K562 (cell line): ENCODE data around the gene SERTAD4. TPM values are rescaled to one million over a fixed set of nuclear protein-coding genes. Genes with fewer than 3 reads are reported as not detected.
"Not testable (repeated sequence)": the region's sequence is repeated elsewhere in the genome, so short reads cannot be mapped to it uniquely, and the experiment has no call there.

Experiments used
- ATAC-seq: fragments of 200-7000 bp; cut with Tn5 transposase; 3 replicates; pipeline ENCODE4 v1.9.1; 2020; ENCODE audit warnings: moderate library complexity
- BruUV-seq: library from RNA; stranded (reverse); fragments of 400-500 nt; replicated peaks from 2 replicates; lab custom pipeline; 2021; lab: Mats Ljungman, UMichigan
- CTCF ChIA-PET: fragments of 300-600 bp; formaldehyde crosslinking; extraction: SDS; loops from one replicate; lab custom pipeline; 2021; ENCODE audit warnings: low intra/inter-chr PET ratio; lab: Yijun Ruan, JAX
- POLR2A ChIA-PET: fragments of 300-600, 350-650 bp; sonication (Branson Sonifier 250); formaldehyde crosslinking; extraction: SDS; loops from one replicate; lab custom pipeline; 2021; ENCODE audit warnings: antibody characterized with exemption, inconsistent platforms; lab: Yijun Ruan, JAX
- DNase-seq, 4 experiments: peaks; one replicate each; pipeline versions ENCODE4 v3.0.0 to v3.0.0-alpha.2; 2011 to 2018; ENCODE audit warnings: low spot score in 3 of 4, mixed read lengths in 3 of 4; ENCODE audit errors: extremely low read depth in 1 of 4
- FAIRE-seq: peaks from 2 replicates; lab custom pipeline; 2011; peaks lifted over from hg19 to GRCh38; lab: Jason Lieb, UNC
- H2AFZ ChIP-seq: 2 replicates; pipeline ENCODE4 v1.6.0; 2011; ENCODE audit warnings: low read depth, low read length, control low read depth, inconsistent platforms
- H3K27ac ChIP-seq: fragments of 200-600 bp; 3 replicates; pipeline ENCODE4 v1.8.0; 2011; ENCODE audit warnings: low read depth, mild to moderate bottlenecking, control low read depth, inconsistent platforms, low read length, moderate library complexity, mixed read lengths; ENCODE audit errors: extremely low read depth
- H3K27me3 ChIP-seq, 2 experiments: fragments of 300-600 bp in 1 of 2; 2 replicates in 1 of 2; 3 replicates in 1 of 2; pipeline versions ENCODE4 v1.6.0 to v1.8.0; 2011; ENCODE audit warnings: inconsistent platforms in 2 of 2, low read length in 2 of 2, mild to moderate bottlenecking in 1 of 2, mixed read lengths in 1 of 2, moderate library complexity in 1 of 2; ENCODE audit not compliant: control insufficient read depth in 2 of 2, insufficient read depth in 2 of 2
- H3K36me3 ChIP-seq: fragments of 300-600 bp; 3 replicates; pipeline ENCODE4 v1.8.0; 2011; ENCODE audit warnings: mild to moderate bottlenecking, low read length, inconsistent platforms; ENCODE audit not compliant: control insufficient read depth, insufficient read depth
- H3K4me1 ChIP-seq, 2 experiments: fragments of 200-600 bp in 1 of 2; replicated peaks in 1 of 2; 2 replicates in 1 of 2; 3 replicates in 1 of 2; pipeline versions ENCODE4 v1.5.1 to v1.8.0; 2011; ENCODE audit warnings: inconsistent platforms in 2 of 2, low read length in 2 of 2, mild to moderate bottlenecking in 1 of 2, mixed read lengths in 1 of 2, moderate library complexity in 1 of 2; ENCODE audit not compliant: control insufficient read depth in 2 of 2, insufficient read depth in 2 of 2
- H3K4me2 ChIP-seq: 2 replicates; pipeline ENCODE4 v1.6.1; 2011; ENCODE audit warnings: low read length, control low read depth, inconsistent platforms, mixed read lengths; ENCODE audit not compliant: insufficient read depth
- H3K4me3 ChIP-seq: fragments of 200-600 bp; sonication (generic), shearing (Covaris generic); 2 replicates; pipeline ENCODE4 v1.5.1; 2016; ENCODE audit warnings: control low read depth, inconsistent platforms
- H3K79me2 ChIP-seq: fragments of 200-600 bp; 3 replicates; pipeline ENCODE4 v1.8.0; 2011; ENCODE audit warnings: low read length, inconsistent platforms; ENCODE audit not compliant: control insufficient read depth, insufficient read depth
- H3K9ac ChIP-seq, 2 experiments: 2 replicates each; pipeline versions ENCODE4 v1.6.0 to v1.6.1; 2011; ENCODE audit warnings: low read depth in 2 of 2, low read length in 2 of 2, control low read depth in 1 of 2, inconsistent platforms in 1 of 2, mild to moderate bottlenecking in 1 of 2, mixed read lengths in 1 of 2; ENCODE audit not compliant: insufficient read depth in 1 of 2
- H3K9me1 ChIP-seq: one replicate; pipeline ENCODE4 v1.6.0; 2011; ENCODE audit warnings: inconsistent platforms, mild to moderate bottlenecking, low read length, moderate library complexity; ENCODE audit not compliant: control insufficient read depth, insufficient read depth
- H3K9me3 ChIP-seq: replicated peaks from 2 replicates; pipeline ENCODE4 v1.5.1; 2011; ENCODE audit warnings: low read depth, low read length, inconsistent platforms; ENCODE audit not compliant: control insufficient read depth, insufficient read depth
- H4K20me1 ChIP-seq: replicated peaks from 2 replicates; pipeline ENCODE4 v1.6.1; 2011; ENCODE audit warnings: low read length, inconsistent platforms, mixed read lengths; ENCODE audit not compliant: control insufficient read depth, insufficient read depth
- ZNF589 ChIP-seq: fragments of 200-800 bp; sonication (Bioruptor generic); IDR thresholded peaks from 2 replicates; pipeline ENCODE4 v1.6.1; 2016; ENCODE audit warnings: low read depth, missing genetic modification characterization, missing compliant biosample characterization
- WGBS: fragments of 100-300 bp; shearing (Covaris generic); methylation state at CpG from one replicate; pipeline ENCODE4 v1.1.6; 2016; ENCODE audit warnings: low coverage, mixed read lengths; ENCODE audit not compliant: insufficient coverage; ENCODE audit errors: missing lambda C conversion rate; 5-methylcytosine and 5-hydroxymethylcytosine counted together
- in situ Hi-C: fragments of 300-500 bp; cut with MboI; formaldehyde crosslinking; loops from 4 replicates; pipeline ENCODE4 v1.15.0; 2018; ENCODE audit warnings: inconsistent platforms, mixed read lengths
- intact Hi-C: fragments of 100-400 bp; cut with micrococcal nuclease; formaldehyde crosslinking; loops from 2 replicates; pipeline ENCODE4 v1.14.2; 2022
- polyA plus RNA-seq, 8 experiments: library from polyadenylated mRNA; depleted of rRNA in 4 of 8; stranded (reverse) in 5 of 8; unstranded in 3 of 8; fragments of >200 nt; fragmentation: Nextera tagmentation in 2 of 8; fragmentation: Illumina TruSeq in 1 of 8; extraction: Ambion mirVana in 2 of 8; extraction: Trizol in 1 of 8; gene quantifications; 2 replicates each; pipeline versions ENCODE4 v1.2.1 to v1.2.3, GENCODE V29; 2011 to 2014; ENCODE audit warnings: inconsistent platforms in 1 of 8, missing spikeins in 1 of 8
- total RNA-seq, 7 experiments: library from RNA; depleted of rRNA in 6 of 7; stranded (reverse); fragments of >200 nt in 6 of 7; fragmentation: Illumina TruSeq in 2 of 7; extraction: Trizol in 2 of 7; gene quantifications; 2 replicates each; pipeline versions ENCODE4 v1.2.1 to v1.2.3, GENCODE V29; 2011 to 2021; ENCODE audit warnings: low replicate concordance in 1 of 7
- TF ChIP-seq, protein P1 (sequence below): fragments of 450-650 bp; conservative IDR thresholded peaks from 2 replicates; pipeline ENCODE4 v1.6.1; 2016; ENCODE audit warnings: missing genetic modification characterization, low read depth, mild to moderate bottlenecking, missing compliant biosample characterization, moderate library complexity
- TF ChIP-seq, protein P2 (sequence below), 2 experiments: fragments of 450-650 bp in 1 of 2; sonication (generic) in 1 of 2; formaldehyde crosslinking in 1 of 2; IDR thresholded peaks; 2 replicates each; pipeline versions ENCODE4 v1.7.1 to v1.9.0; 2016 to 2022; ENCODE audit warnings: inconsistent platforms in 1 of 2, mild to moderate bottlenecking in 1 of 2, missing genetic modification reagents in 1 of 2

Gene SERTAD4
- total and polyA plus RNA-seq, 9 of the 15 experiments (the other 6 are each of a cell fraction or from before 2014, with no cell fraction given), result not detected

GRCh38 chr1:210187849-210188606, 44.6 kb upstream of the SERTAD4 start:
- H3K79me2 ChIP-seq, H3K9me3 ChIP-seq, POLR2A ChIA-PET, ATAC-seq, H3K27ac ChIP-seq, H3K4me2 ChIP-seq, H3K4me1 ChIP-seq, FAIRE-seq, intact Hi-C loops, CTCF ChIA-PET, BruUV-seq, H3K36me3 ChIP-seq, H2AFZ ChIP-seq, H3K4me3 ChIP-seq, in situ Hi-C loops, H3K9me1 ChIP-seq, H4K20me1 ChIP-seq, DNase-seq, H3K9ac ChIP-seq, H3K27me3 ChIP-seq: not testable (repeated sequence)
- WGBS, result 0% methylated on average over 17 of the region's 18 CpGs

DNA sequence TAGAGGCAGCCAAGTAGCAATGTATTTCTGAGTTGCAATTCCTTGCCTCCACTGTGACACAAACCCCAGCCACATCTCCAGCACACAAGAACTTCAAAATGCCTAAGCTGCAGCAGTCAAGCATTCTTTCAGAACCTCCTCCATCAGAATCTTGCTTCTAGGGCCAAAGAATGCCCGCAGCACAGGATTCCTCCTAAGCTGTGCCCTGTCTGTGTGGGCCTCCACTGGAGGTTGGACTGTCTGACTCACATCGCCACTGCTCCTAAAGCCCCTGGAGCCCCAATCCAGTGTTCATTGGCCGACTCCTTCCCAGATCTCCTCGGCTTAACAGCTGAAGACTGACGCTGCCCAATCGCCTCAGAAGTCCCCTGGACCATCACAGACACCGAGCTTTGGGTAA, 43.2 kb upstream of the SERTAD4 start:
- H3K9me1 ChIP-seq, result no peaks in the 10 kb centered on the region
- intact Hi-C loops, result no loop called here
- no peak for ATAC-seq
- TF ChIP-seq, protein P1, sequence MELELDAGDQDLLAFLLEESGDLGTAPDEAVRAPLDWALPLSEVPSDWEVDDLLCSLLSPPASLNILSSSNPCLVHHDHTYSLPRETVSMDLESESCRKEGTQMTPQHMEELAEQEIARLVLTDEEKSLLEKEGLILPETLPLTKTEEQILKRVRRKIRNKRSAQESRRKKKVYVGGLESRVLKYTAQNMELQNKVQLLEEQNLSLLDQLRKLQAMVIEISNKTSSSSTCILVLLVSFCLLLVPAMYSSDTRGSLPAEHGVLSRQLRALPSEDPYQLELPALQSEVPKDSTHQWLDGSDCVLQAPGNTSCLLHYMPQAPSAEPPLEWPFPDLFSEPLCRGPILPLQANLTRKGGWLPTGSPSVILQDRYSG, result no peak
- TF ChIP-seq, protein P2, sequence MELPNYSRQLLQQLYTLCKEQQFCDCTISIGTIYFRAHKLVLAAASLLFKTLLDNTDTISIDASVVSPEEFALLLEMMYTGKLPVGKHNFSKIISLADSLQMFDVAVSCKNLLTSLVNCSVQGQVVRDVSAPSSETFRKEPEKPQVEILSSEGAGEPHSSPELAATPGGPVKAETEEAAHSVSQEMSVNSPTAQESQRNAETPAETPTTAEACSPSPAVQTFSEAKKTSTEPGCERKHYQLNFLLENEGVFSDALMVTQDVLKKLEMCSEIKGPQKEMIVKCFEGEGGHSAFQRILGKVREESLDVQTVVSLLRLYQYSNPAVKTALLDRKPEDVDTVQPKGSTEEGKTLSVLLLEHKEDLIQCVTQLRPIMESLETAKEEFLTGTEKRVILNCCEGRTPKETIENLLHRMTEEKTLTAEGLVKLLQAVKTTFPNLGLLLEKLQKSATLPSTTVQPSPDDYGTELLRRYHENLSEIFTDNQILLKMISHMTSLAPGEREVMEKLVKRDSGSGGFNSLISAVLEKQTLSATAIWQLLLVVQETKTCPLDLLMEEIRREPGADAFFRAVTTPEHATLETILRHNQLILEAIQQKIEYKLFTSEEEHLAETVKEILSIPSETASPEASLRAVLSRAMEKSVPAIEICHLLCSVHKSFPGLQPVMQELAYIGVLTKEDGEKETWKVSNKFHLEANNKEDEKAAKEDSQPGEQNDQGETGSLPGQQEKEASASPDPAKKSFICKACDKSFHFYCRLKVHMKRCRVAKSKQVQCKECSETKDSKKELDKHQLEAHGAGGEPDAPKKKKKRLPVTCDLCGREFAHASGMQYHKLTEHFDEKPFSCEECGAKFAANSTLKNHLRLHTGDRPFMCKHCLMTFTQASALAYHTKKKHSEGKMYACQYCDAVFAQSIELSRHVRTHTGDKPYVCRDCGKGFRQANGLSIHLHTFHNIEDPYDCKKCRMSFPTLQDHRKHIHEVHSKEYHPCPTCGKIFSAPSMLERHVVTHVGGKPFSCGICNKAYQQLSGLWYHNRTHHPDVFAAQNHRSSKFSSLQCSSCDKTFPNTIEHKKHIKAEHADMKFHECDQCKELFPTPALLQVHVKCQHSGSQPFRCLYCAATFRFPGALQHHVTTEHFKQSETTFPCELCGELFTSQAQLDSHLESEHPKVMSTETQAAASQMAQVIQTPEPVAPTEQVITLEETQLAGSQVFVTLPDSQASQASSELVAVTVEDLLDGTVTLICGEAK (IDR thresholded peaks at IDR 0.05), result no peak
- TF ChIP-seq, protein P2 (CRISPR knock-in tag; IDR thresholded peaks at IDR 0.05), result no peak
- TF ChIP-seq ZNF589 (CRISPR knock-in tag), result no peak

More for the DNA sequence above, 43.2 kb upstream of the SERTAD4 start:
- WGBS, result 2% methylated on average over 7 of the region's 7 CpGs
- no peaks in the 10 kb centered on the region for H3K27me3 ChIP-seq
- ChIA-PET POLR2A (no interaction called here), CTCF (no interaction called here)
- H3K27ac ChIP-seq, result no peak overlapping the region
- H3K9me3 ChIP-seq, result no peaks in the 10 kb centered on the region
- no peak overlapping the region for H2AFZ ChIP-seq
- DNase-seq, result no peak
- in situ Hi-C loops, result no loop called here
- no peaks in the 10 kb centered on the region for H3K36me3 ChIP-seq
- H3K79me2 ChIP-seq, result no peaks in the 10 kb centered on the region
- H3K4me1 ChIP-seq, result no peaks in the 10 kb centered on the region
- no peak for FAIRE-seq
- H3K9ac ChIP-seq, result no peak overlapping the region
- no peaks in the 10 kb centered on the region for H4K20me1 ChIP-seq
- BruUV-seq, result no TSS peak
- H3K4me3 ChIP-seq, result no peak overlapping the region
- no peak overlapping the region for H3K4me2 ChIP-seq
